Progenitor cell of endocrine pancreas (in vitro differentiated cells): ENCODE results near the gene NPAS1. TPM values are rescaled to one million over a fixed set of nuclear protein-coding genes. Genes with fewer than 3 reads are reported as not detected.
A peak's percentile ranks its signal among the peaks of the same experiment; 100 is the strongest.

Experiments
- DNase-seq: peaks from one replicate; pipeline ENCODE4 v3.0.0; 2021; ENCODE audit warnings: low spot score; ENCODE audit not compliant: unreplicated experiment
- H3K27ac Mint-ChIP-seq: 2 replicates; pipeline ENCODE4 v1.8.0; 2021; ENCODE audit warnings: mild to moderate bottlenecking, moderate library complexity, mixed read lengths
- H3K27me3 Mint-ChIP-seq: 2 replicates; pipeline ENCODE4 v1.8.0; 2021; ENCODE audit warnings: mixed read lengths
- H3K36me3 Mint-ChIP-seq: 2 replicates; pipeline ENCODE4 v1.8.0; 2022; ENCODE audit warnings: mixed read lengths; ENCODE audit not compliant: insufficient read depth
- H3K4me1 Mint-ChIP-seq: 2 replicates; pipeline ENCODE4 v1.8.0; 2021; ENCODE audit warnings: low read depth, mixed read lengths
- H3K4me3 Mint-ChIP-seq: 2 replicates; pipeline ENCODE4 v1.8.0; 2021; ENCODE audit warnings: low read depth, mild to moderate bottlenecking, moderate library complexity, mixed read lengths
- H3K9me3 Mint-ChIP-seq: 2 replicates; pipeline ENCODE4 v1.8.0; 2021; ENCODE audit warnings: low read depth, mixed read lengths
- CTCF ChIP-seq: fragments of 200-600 bp; sonication (generic); IDR thresholded peaks from one replicate; pipeline ENCODE4 v1.5.0; 2021; ENCODE audit warnings: antibody characterized with exemption, mild to moderate bottlenecking; ENCODE audit not compliant: unreplicated experiment
- long read RNA-seq: library from polyadenylated mRNA; unstranded; transcript quantifications from one replicate; pipeline ENCODE4 v2.0.0, GENCODE V29; 2020
- total RNA-seq: library from RNA; stranded (reverse); gene quantifications from 2 replicates; pipeline ENCODE4 v1.2.1, GENCODE V29; 2021

NPAS1 gene
- total RNA-seq: 2.2 and 2.4 TPM in 2 replicates
- long read RNA-seq, partial matches to known transcripts: 0 of 1 reads
- long read RNA-seq, other reads (novel, unspliced or antisense): 1 of 1 reads

- no peak for TF ChIP-seq CTCF
- DNase-seq: no peak
- Mint-ChIP-seq H3K27ac (no peak within 1 kb of the TSS), H3K4me1 (peaks cover 6% of the 10 kb centered on the region), H3K36me3 (no peaks in the 10 kb centered on the region), H3K4me3 (peak within 1 kb of the TSS; percentile 21), H3K27me3 (peaks cover 58% of the 10 kb centered on the region), H3K9me3 (no peaks in the 10 kb centered on the region)
Measured at GRCh38 chr19:47019431-47020041, at the start of gene NPAS1. TSS of gene NPAS1 (plus strand) at chr19:47019837. CDS start at chr19:47021048, 1,211 bp downstream.

GRCh38 chr19:46970815-46971214 is 48.8 kb upstream of the NPAS1 start:
- TF ChIP-seq CTCF: no peak
- DNase-seq: no peak
- H3K4me1 Mint-ChIP-seq: peaks cover 16% of the 10 kb centered on the region
- H3K9me3 Mint-ChIP-seq: no peaks in the 10 kb centered on the region
- peaks cover 3% of the 10 kb centered on the region for H3K36me3 Mint-ChIP-seq
- no peak overlapping the region for H3K27ac Mint-ChIP-seq
- no peaks in the 10 kb centered on the region for H3K27me3 Mint-ChIP-seq
- no peak overlapping the region for H3K4me3 Mint-ChIP-seq

GRCh38 chr19:46972311-46972710 is 47.3 kb upstream of the NPAS1 start:
- Mint-ChIP-seq H3K36me3 (peaks cover 3% of the 10 kb centered on the region), H3K4me1 (peaks cover 29% of the 10 kb centered on the region), H3K9me3 (no peaks in the 10 kb centered on the region), H3K27me3 (no peaks in the 10 kb centered on the region), H3K4me3 (no peak overlapping the region), H3K27ac (no peak overlapping the region)
- TF ChIP-seq CTCF: no peak
- DNase-seq: no peak

GRCh38 chr19:46974181-46974580 is 45.5 kb upstream of the NPAS1 start:
- Mint-ChIP-seq H3K4me1 (peaks cover 35% of the 10 kb centered on the region), H3K36me3 (no peaks in the 10 kb centered on the region), H3K27me3 (no peaks in the 10 kb centered on the region), H3K27ac (peak overlapping the region; percentile 78), H3K9me3 (no peaks in the 10 kb centered on the region), H3K4me3 (no peak overlapping the region)
- no peak for TF ChIP-seq CTCF
- DNase-seq: no peak

GRCh38 chr19:46975011-46975924 is 44.4 kb upstream of the NPAS1 start:
- peak overlapping the region; percentile 97 for H3K27ac Mint-ChIP-seq
- no peaks in the 10 kb centered on the region for H3K36me3 Mint-ChIP-seq
- no peak for TF ChIP-seq CTCF
- DNase-seq: no peak
- no peaks in the 10 kb centered on the region for H3K27me3 Mint-ChIP-seq
- H3K4me3 Mint-ChIP-seq: no peak overlapping the region
- H3K9me3 Mint-ChIP-seq: no peaks in the 10 kb centered on the region
- H3K4me1 Mint-ChIP-seq: peaks cover 35% of the 10 kb centered on the region
